Left lung (tissue), 10 donors: ENCODE measurements around the gene MT2A. TPM values are rescaled to one million over a fixed set of nuclear protein-coding genes. Genes with fewer than 3 reads are reported as not detected.

Experiments
- ATAC-seq: fragments of 200-7000 bp; cut with Tn5 transposase; one replicate; pipeline ENCODE4 v1.9.1; 2020; ENCODE audit warnings: moderate library complexity
- DNase-seq, 4 donors: peaks; one replicate each; pipeline ENCODE4 v3.0.0-alpha.2; 2013 to 2020
- H3K27ac ChIP-seq, 2 donors: fragments of 200-600 bp; sonication (generic) in 1 of 2; one replicate each; pipeline versions ENCODE4 v1.5.0 to v1.8.0; 2020 to 2021
- H3K27me3 ChIP-seq, 2 donors: fragments of 200-600 bp; sonication (generic) in 1 of 2; one replicate each; pipeline versions ENCODE4 v1.5.0 to v1.8.0; 2020 to 2021
- H3K36me3 ChIP-seq, 2 donors: fragments of 200-600 bp; sonication (generic) in 1 of 2; one replicate each; pipeline versions ENCODE4 v1.5.0 to v1.8.0; 2020 to 2021
- H3K4me1 ChIP-seq, 2 donors: fragments of 200-600 bp; one replicate each; pipeline ENCODE4 v1.8.0; 2021
- H3K4me3 ChIP-seq, 2 donors: fragments of 200-600 bp; sonication (generic) in 1 of 2; one replicate each; pipeline versions ENCODE4 v1.5.0 to v1.8.0; 2020 to 2021; ENCODE audit warnings: mild to moderate bottlenecking in 1 of 2
- H3K9me3 ChIP-seq, 2 donors: fragments of 200-600 bp; sonication (generic) in 1 of 2; one replicate each; pipeline versions ENCODE4 v1.5.0 to v1.8.0; 2020 to 2021
- intact Hi-C, 2 donors: fragments of 100-400 bp; cut with DNase I; formaldehyde crosslinking; loops; one replicate each; pipeline versions ENCODE4 v1.11.2 to v1.14.2; 2022
- polyA plus RNA-seq, 6 donors: library from polyadenylated mRNA; unstranded; fragments of 120-200 nt; gene quantifications; one replicate each; pipeline ENCODE4 v1.2.1, GENCODE V29; 2013; ENCODE audit not compliant: insufficient read length in 6 of 6
- total RNA-seq, 2 donors: library from RNA; stranded (reverse); fragmentation: NEBNext Ultra II Directional; extraction: Animal tissue kit (Norgen Biotek cat#: 25700); gene quantifications; one replicate each; pipeline ENCODE4 v1.2.1, GENCODE V29; 2021
- TF ChIP-seq, protein P1 (sequence below), 2 donors: fragments of 200-600 bp; sonication (generic) in 1 of 2; IDR thresholded peaks; one replicate each; pipeline versions ENCODE4 v1.5.0 to v1.8.0; 2021; ENCODE audit warnings: antibody characterized with exemption in 2 of 2
- donor health status: DM: no; HTN: yes; CAD: no.
- donor health status: DM: no; HTN: no; CAD: no.

MT2A gene
- total and polyA plus RNA-seq, 8 donors, result 27.1 to 425 (median 47.9) TPM

DNA sequence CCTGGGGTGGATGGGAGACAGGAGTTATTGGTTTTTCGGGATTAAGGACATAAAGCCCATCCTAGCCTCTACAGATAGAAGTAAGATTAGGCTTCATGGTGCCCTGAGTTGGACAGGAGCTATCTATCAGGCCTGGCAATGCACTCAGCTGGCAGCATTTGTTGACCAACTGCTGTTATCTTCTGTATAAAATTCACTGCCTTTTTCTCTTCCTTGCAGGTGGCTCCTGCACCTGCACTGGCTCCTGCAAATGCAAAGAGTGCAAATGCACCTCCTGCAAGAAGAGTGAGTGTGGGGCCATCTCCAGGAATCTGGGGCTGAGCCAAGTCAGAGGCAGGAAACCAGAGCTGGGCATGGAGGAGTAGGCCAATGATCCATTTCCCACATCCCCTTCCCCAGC lies 30.7 kb downstream of the MT2A start:
- H3K4me3 ChIP-seq, result peak overlapping the region in 1 of 2 donors; percentile 41
- intact Hi-C loops, result no loop called here
- no peak for ATAC-seq
- no peaks in the 10 kb centered on the region for H3K36me3 ChIP-seq
- no peaks in the 10 kb centered on the region for H3K9me3 ChIP-seq
- peaks cover 32 to 96% of the 10 kb centered on the region in 2 donors for H3K27me3 ChIP-seq
- peaks cover 0 to 42% of the 10 kb centered on the region in 2 donors for H3K4me1 ChIP-seq
- TF ChIP-seq, protein P1, sequence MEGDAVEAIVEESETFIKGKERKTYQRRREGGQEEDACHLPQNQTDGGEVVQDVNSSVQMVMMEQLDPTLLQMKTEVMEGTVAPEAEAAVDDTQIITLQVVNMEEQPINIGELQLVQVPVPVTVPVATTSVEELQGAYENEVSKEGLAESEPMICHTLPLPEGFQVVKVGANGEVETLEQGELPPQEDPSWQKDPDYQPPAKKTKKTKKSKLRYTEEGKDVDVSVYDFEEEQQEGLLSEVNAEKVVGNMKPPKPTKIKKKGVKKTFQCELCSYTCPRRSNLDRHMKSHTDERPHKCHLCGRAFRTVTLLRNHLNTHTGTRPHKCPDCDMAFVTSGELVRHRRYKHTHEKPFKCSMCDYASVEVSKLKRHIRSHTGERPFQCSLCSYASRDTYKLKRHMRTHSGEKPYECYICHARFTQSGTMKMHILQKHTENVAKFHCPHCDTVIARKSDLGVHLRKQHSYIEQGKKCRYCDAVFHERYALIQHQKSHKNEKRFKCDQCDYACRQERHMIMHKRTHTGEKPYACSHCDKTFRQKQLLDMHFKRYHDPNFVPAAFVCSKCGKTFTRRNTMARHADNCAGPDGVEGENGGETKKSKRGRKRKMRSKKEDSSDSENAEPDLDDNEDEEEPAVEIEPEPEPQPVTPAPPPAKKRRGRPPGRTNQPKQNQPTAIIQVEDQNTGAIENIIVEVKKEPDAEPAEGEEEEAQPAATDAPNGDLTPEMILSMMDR (IDR thresholded peaks at IDR 0.05), result no peak
- H3K27ac ChIP-seq, result no peak overlapping the region
- no peak for DNase-seq

DNA sequence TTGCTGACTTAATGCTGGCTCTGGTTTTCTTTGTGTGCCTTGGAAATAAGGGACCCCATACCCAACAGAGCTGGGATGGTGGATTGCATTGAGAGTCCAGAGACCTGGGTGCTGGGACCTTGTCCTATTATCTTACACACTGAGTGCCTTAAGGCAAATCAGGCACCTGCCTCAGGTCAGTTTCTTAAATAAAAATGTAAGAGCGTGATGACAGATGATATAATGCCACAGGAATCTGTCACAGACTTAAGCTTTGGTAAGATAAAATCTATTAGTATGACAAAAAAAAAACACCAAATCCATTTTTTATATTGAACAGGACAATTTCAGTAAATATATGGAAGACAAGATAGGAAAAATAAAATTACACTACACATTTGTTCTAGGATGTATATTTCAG lies 31.7 kb downstream of the MT2A start:
- no peak overlapping the region for H3K4me3 ChIP-seq
- peaks cover 0 to 35% of the 10 kb centered on the region in 2 donors for H3K4me1 ChIP-seq
- TF ChIP-seq, protein P1 (IDR thresholded peaks at IDR 0.05), result no peak
- no peak overlapping the region for H3K27ac ChIP-seq
- ATAC-seq (no peak), DNase-seq (no peak)
- H3K9me3 ChIP-seq, result no peaks in the 10 kb centered on the region
- H3K27me3 ChIP-seq, result peaks cover 35 to 95% of the 10 kb centered on the region in 2 donors
- intact Hi-C loops, result no loop called here
- no peaks in the 10 kb centered on the region for H3K36me3 ChIP-seq

DNA sequence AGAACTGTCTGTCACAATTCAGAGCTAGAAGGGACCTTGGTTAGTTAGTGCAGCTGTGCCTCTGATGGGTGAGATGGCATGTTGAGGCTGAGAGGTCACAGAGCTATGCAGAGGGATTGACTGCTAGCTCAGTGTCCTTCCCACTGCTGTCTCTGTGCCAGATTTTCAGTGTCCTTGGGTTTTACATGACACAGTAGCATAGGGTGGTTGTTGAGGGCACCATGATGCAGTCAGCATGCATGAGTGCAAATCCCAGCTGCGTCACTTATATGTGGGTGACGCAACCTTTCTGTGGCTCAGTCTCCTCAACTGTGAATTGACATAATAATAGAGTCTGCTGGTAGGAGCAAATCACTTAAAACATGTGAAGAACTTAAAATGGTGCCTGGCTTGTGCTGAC lies 32.8 kb downstream of the MT2A start:
- H3K9me3 ChIP-seq, result no peaks in the 10 kb centered on the region
- peaks cover 0 to 29% of the 10 kb centered on the region in 2 donors for H3K4me1 ChIP-seq
- DNase-seq (no peak), ATAC-seq (no peak)
- intact Hi-C loops, result no loop called here
- H3K27ac ChIP-seq, result no peak overlapping the region
- H3K4me3 ChIP-seq, result no peak overlapping the region
- TF ChIP-seq, protein P1 (IDR thresholded peaks at IDR 0.05), result no peak
- peaks cover 27 to 93% of the 10 kb centered on the region in 2 donors for H3K27me3 ChIP-seq
- H3K36me3 ChIP-seq, result no peaks in the 10 kb centered on the region

DNA sequence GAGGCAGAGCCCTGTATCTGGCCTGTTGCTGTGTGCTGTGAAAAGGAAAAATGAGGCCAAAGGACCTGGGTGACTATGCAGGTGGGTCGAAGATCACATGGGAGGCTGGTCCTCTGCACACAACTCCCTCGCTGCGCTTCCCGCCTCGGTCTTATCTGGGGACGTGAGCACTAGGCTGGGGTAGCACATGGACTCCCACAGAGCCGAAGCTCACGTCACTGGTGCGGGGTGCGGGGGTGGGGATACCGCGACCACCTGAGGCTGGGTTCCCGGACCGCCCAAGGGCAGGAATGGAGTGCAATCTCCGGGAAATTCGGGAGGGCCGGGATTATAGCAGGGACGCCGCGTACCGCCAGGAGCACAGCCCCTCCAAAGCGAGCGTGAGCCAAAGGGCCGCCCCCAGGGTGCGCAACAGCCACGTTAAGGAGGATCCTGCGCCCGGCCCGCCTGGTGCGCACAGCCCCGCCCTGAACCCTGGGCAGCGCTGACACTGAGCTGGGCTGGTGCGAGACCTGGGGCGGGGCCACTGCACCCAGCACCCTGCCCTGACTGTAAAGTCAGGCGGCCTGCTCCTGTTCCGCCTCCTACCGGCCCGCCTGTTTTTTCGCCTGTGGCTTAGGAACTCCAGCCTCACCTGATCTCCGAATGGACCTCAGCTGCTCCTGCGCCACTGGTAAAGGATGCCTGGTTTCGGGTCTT lies 34.8 kb downstream of the MT2A start:
- Histone ChIP-seq H3K36me3 (no peaks in the 10 kb centered on the region), H3K9me3 (no peaks in the 10 kb centered on the region), H3K27me3 (peaks cover 20 to 93% of the 10 kb centered on the region in 2 donors), H3K27ac (no peak overlapping the region), H3K4me3 (peak overlapping the region in 1 of 2 donors; percentile 29), H3K4me1 (peaks cover 0 to 23% of the 10 kb centered on the region in 2 donors)
- TF ChIP-seq, protein P1 (IDR thresholded peaks at IDR 0.05), result peak in 1 of 2 donors; percentile 11
- intact Hi-C loops, result no loop called here
- DNase-seq (peak in 2 of 4 donors; percentile 82 to 93), ATAC-seq (peak; percentile 99)

DNA sequence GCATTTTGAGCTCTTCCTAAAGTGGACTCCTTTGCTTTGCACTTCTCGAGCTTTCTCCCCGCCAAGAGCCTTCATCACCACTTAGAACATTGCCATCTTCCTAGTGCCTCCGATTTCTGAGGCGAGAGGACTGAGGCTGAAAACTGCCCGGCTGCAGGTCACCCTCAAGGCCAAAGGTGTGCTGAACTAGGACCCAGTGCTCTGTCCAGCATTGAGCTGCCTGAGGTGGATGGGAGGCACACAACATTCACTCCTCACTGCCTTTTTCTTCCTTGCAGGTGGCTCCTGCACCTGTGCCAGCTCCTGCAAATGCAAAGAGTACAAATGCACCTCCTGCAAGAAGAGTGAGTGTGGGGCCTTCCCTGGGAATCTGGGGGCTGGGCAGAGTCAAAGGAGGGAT lies 35.4 kb downstream of the MT2A start:
- ATAC-seq (no peak), DNase-seq (no peak)
- H3K9me3 ChIP-seq, result no peaks in the 10 kb centered on the region
- peaks cover 17 to 93% of the 10 kb centered on the region in 2 donors for H3K27me3 ChIP-seq
- H3K4me3 ChIP-seq, result peak overlapping the region in 1 of 2 donors; percentile 29
- H3K36me3 ChIP-seq, result no peaks in the 10 kb centered on the region
- peaks cover 0 to 17% of the 10 kb centered on the region in 2 donors for H3K4me1 ChIP-seq
- intact Hi-C loops, result no loop called here
- H3K27ac ChIP-seq, result no peak overlapping the region
- TF ChIP-seq, protein P1 (IDR thresholded peaks at IDR 0.05), result no peak
